K562 (cell line): ENCODE measurements around the gene OCEL1. TPM values are rescaled to one million over a fixed set of nuclear protein-coding genes. Genes with fewer than 3 reads are reported as not detected.

Source experiments
- ATAC-seq: fragments of 200-7000 bp; cut with Tn5 transposase; 3 replicates; pipeline ENCODE4 v1.9.1; 2020; ENCODE audit warnings: moderate library complexity
- BruUV-seq: library from RNA; stranded (reverse); fragments of 400-500 nt; replicated peaks from 2 replicates; lab custom pipeline; 2021; lab: Mats Ljungman, UMichigan
- CTCF ChIA-PET: fragments of 300-600 bp; formaldehyde crosslinking; extraction: SDS; loops from one replicate; lab custom pipeline; 2021; ENCODE audit warnings: low intra/inter-chr PET ratio; lab: Yijun Ruan, JAX
- POLR2A ChIA-PET: fragments of 300-600, 350-650 bp; sonication (Branson Sonifier 250); formaldehyde crosslinking; extraction: SDS; loops from one replicate; lab custom pipeline; 2021; ENCODE audit warnings: antibody characterized with exemption, inconsistent platforms; lab: Yijun Ruan, JAX
- DNase-seq, 4 experiments: peaks; one replicate each; pipeline versions ENCODE4 v3.0.0 to v3.0.0-alpha.2; 2011 to 2018; ENCODE audit warnings: low spot score in 3 of 4, mixed read lengths in 3 of 4; ENCODE audit errors: extremely low read depth in 1 of 4
- FAIRE-seq: peaks from 2 replicates; lab custom pipeline; 2011; peaks lifted over from hg19 to GRCh38; lab: Jason Lieb, UNC
- H2AFZ ChIP-seq: 2 replicates; pipeline ENCODE4 v1.6.0; 2011; ENCODE audit warnings: low read depth, low read length, control low read depth, inconsistent platforms
- H3K27ac ChIP-seq: fragments of 200-600 bp; 3 replicates; pipeline ENCODE4 v1.8.0; 2011; ENCODE audit warnings: low read depth, mild to moderate bottlenecking, control low read depth, inconsistent platforms, low read length, moderate library complexity, mixed read lengths; ENCODE audit errors: extremely low read depth
- H3K27me3 ChIP-seq, 2 experiments: fragments of 300-600 bp in 1 of 2; 2 replicates in 1 of 2; 3 replicates in 1 of 2; pipeline versions ENCODE4 v1.6.0 to v1.8.0; 2011; ENCODE audit warnings: inconsistent platforms in 2 of 2, low read length in 2 of 2, mild to moderate bottlenecking in 1 of 2, mixed read lengths in 1 of 2, moderate library complexity in 1 of 2; ENCODE audit not compliant: control insufficient read depth in 2 of 2, insufficient read depth in 2 of 2
- H3K36me3 ChIP-seq: fragments of 300-600 bp; 3 replicates; pipeline ENCODE4 v1.8.0; 2011; ENCODE audit warnings: mild to moderate bottlenecking, low read length, inconsistent platforms; ENCODE audit not compliant: control insufficient read depth, insufficient read depth
- H3K4me1 ChIP-seq, 2 experiments: fragments of 200-600 bp in 1 of 2; replicated peaks in 1 of 2; 2 replicates in 1 of 2; 3 replicates in 1 of 2; pipeline versions ENCODE4 v1.5.1 to v1.8.0; 2011; ENCODE audit warnings: inconsistent platforms in 2 of 2, low read length in 2 of 2, mild to moderate bottlenecking in 1 of 2, mixed read lengths in 1 of 2, moderate library complexity in 1 of 2; ENCODE audit not compliant: control insufficient read depth in 2 of 2, insufficient read depth in 2 of 2
- H3K4me2 ChIP-seq: 2 replicates; pipeline ENCODE4 v1.6.1; 2011; ENCODE audit warnings: low read length, control low read depth, inconsistent platforms, mixed read lengths; ENCODE audit not compliant: insufficient read depth
- H3K4me3 ChIP-seq: fragments of 200-600 bp; sonication (generic), shearing (Covaris generic); 2 replicates; pipeline ENCODE4 v1.5.1; 2016; ENCODE audit warnings: control low read depth, inconsistent platforms
- H3K79me2 ChIP-seq: fragments of 200-600 bp; 3 replicates; pipeline ENCODE4 v1.8.0; 2011; ENCODE audit warnings: low read length, inconsistent platforms; ENCODE audit not compliant: control insufficient read depth, insufficient read depth
- H3K9ac ChIP-seq, 2 experiments: 2 replicates each; pipeline versions ENCODE4 v1.6.0 to v1.6.1; 2011; ENCODE audit warnings: low read depth in 2 of 2, low read length in 2 of 2, control low read depth in 1 of 2, inconsistent platforms in 1 of 2, mild to moderate bottlenecking in 1 of 2, mixed read lengths in 1 of 2; ENCODE audit not compliant: insufficient read depth in 1 of 2
- H3K9me1 ChIP-seq: one replicate; pipeline ENCODE4 v1.6.0; 2011; ENCODE audit warnings: inconsistent platforms, mild to moderate bottlenecking, low read length, moderate library complexity; ENCODE audit not compliant: control insufficient read depth, insufficient read depth
- H3K9me3 ChIP-seq: replicated peaks from 2 replicates; pipeline ENCODE4 v1.5.1; 2011; ENCODE audit warnings: low read depth, low read length, inconsistent platforms; ENCODE audit not compliant: control insufficient read depth, insufficient read depth
- H4K20me1 ChIP-seq: replicated peaks from 2 replicates; pipeline ENCODE4 v1.6.1; 2011; ENCODE audit warnings: low read length, inconsistent platforms, mixed read lengths; ENCODE audit not compliant: control insufficient read depth, insufficient read depth
- BCOR ChIP-seq: fragments of 450-650 bp; IDR thresholded peaks from 2 replicates; pipeline ENCODE4 v1.6.1; 2016
- MTA3 ChIP-seq: fragments of 450-650 bp; formaldehyde crosslinking; IDR thresholded peaks from 2 replicates; pipeline ENCODE4 v1.6.1; 2017; ENCODE audit warnings: mild to moderate bottlenecking, borderline replicate concordance
- NCOR1 ChIP-seq: fragments of 450-650 bp; IDR thresholded peaks from 2 replicates; pipeline ENCODE4 v1.6.1; 2016; ENCODE audit warnings: mild to moderate bottlenecking, moderate library complexity
- NFIC ChIP-seq: fragments of 450-650 bp; IDR thresholded peaks from 2 replicates; pipeline ENCODE4 v1.6.1; 2017; ENCODE audit warnings: mild to moderate bottlenecking, inconsistent platforms
- RBFOX2 ChIP-seq: fragments of 200-400 bp; formaldehyde crosslinking; IDR thresholded peaks from 2 replicates; pipeline ENCODE4 v1.6.1; 2017; ENCODE audit warnings: low read depth, mild to moderate bottlenecking, low read length, moderate library complexity
- RBM34 ChIP-seq: fragments of 200-400 bp; formaldehyde crosslinking; IDR thresholded peaks from 2 replicates; pipeline ENCODE4 v1.6.1; 2018; ENCODE audit warnings: low read length, borderline replicate concordance; ENCODE audit not compliant: insufficient read depth
- ZNF41 ChIP-seq: fragments of 250-450 bp; sonication (Bioruptor Pico); conservative IDR thresholded peaks from 2 replicates; pipeline ENCODE4 v1.4.0; 2020; ENCODE audit warnings: mild to moderate bottlenecking
- ZNF766 ChIP-seq: fragments of 200-800 bp; sonication (Bioruptor generic); conservative IDR thresholded peaks from 2 replicates; pipeline ENCODE4 v1.6.1; 2016; ENCODE audit warnings: missing genetic modification characterization, missing compliant biosample characterization
- ZNF79 ChIP-seq: fragments of 250-450 bp; sonication (Bioruptor Pico); IDR thresholded peaks from 2 replicates; pipeline ENCODE4 v1.4.0; 2020; ENCODE audit warnings: low read depth, mild to moderate bottlenecking, moderate library complexity
- WGBS: fragments of 100-300 bp; shearing (Covaris generic); methylation state at CpG from one replicate; pipeline ENCODE4 v1.1.6; 2016; ENCODE audit warnings: low coverage, mixed read lengths; ENCODE audit not compliant: insufficient coverage; ENCODE audit errors: missing lambda C conversion rate; 5-methylcytosine and 5-hydroxymethylcytosine counted together
- in situ Hi-C: fragments of 300-500 bp; cut with MboI; formaldehyde crosslinking; loops from 4 replicates; pipeline ENCODE4 v1.15.0; 2018; ENCODE audit warnings: inconsistent platforms, mixed read lengths
- intact Hi-C: fragments of 100-400 bp; cut with micrococcal nuclease; formaldehyde crosslinking; loops from 2 replicates; pipeline ENCODE4 v1.14.2; 2022
- polyA plus RNA-seq, 8 experiments: library from polyadenylated mRNA; depleted of rRNA in 4 of 8; stranded (reverse) in 5 of 8; unstranded in 3 of 8; fragments of >200 nt; fragmentation: Nextera tagmentation in 2 of 8; fragmentation: Illumina TruSeq in 1 of 8; extraction: Ambion mirVana in 2 of 8; extraction: Trizol in 1 of 8; gene quantifications; 2 replicates each; pipeline versions ENCODE4 v1.2.1 to v1.2.3, GENCODE V29; 2011 to 2014; ENCODE audit warnings: inconsistent platforms in 1 of 8, missing spikeins in 1 of 8
- total RNA-seq, 7 experiments: library from RNA; depleted of rRNA in 6 of 7; stranded (reverse); fragments of >200 nt in 6 of 7; fragmentation: Illumina TruSeq in 2 of 7; extraction: Trizol in 2 of 7; gene quantifications; 2 replicates each; pipeline versions ENCODE4 v1.2.1 to v1.2.3, GENCODE V29; 2011 to 2021; ENCODE audit warnings: low replicate concordance in 1 of 7
- TF ChIP-seq, protein P1 (sequence below): fragments of 200-800 bp; sonication (Bioruptor generic); IDR thresholded peaks from 2 replicates; pipeline ENCODE4 v1.6.1; 2017; ENCODE audit warnings: missing genetic modification characterization, missing compliant biosample characterization
- TF ChIP-seq, protein P2 (sequence below): sonication (generic); formaldehyde crosslinking; IDR thresholded peaks from 2 replicates; pipeline ENCODE4 v1.8.0; 2022; ENCODE audit warnings: missing genetic modification reagents, mild to moderate bottlenecking, moderate library complexity, borderline replicate concordance

The OCEL1 gene
- total and polyA plus RNA-seq, 9 of the 15 experiments (the other 6 are each of a cell fraction or from before 2014, with no cell fraction given): 8.0 to 38.0 (median 12.4) TPM

DNA sequence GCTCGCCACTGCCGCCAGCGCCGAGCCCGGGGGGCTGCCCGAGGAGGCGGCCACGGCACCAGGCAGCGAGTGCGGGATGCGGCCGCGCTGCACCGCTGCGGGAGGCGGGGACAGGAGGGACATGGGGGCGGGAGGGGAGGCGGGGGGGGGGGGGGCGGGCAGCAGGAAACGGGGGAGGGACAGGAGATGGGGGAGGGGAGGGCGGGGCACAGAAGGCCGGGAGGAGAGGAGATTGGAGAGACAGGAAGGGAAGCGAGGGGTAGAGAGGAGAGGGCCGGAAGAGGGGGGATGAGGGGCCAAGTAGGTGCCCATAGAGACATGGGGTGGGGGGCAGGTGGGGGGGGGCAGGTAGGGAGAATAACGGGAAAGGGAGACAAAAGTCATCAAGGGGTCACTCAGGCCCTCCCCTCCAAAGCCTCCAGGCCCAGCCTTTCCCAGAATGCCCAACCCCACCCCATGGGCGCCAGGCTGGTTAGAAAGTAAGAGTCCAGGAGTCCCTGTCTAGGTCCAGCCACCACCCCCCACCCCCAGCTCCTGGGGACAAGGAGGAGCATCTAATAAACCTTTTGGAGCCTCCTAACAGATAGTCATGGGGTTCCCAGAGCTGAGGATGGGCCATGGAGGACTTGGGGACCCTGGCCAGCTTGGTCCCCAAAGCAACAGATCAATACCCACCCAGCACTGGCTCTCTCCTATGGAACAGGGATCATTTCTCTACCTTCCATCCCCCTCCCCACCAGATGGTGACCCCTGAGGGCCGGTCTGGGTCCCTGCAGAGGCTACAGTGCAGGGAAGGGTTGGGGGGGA lies 10.1 kb downstream of the OCEL1 start (continued):
- TF ChIP-seq, protein P1, sequence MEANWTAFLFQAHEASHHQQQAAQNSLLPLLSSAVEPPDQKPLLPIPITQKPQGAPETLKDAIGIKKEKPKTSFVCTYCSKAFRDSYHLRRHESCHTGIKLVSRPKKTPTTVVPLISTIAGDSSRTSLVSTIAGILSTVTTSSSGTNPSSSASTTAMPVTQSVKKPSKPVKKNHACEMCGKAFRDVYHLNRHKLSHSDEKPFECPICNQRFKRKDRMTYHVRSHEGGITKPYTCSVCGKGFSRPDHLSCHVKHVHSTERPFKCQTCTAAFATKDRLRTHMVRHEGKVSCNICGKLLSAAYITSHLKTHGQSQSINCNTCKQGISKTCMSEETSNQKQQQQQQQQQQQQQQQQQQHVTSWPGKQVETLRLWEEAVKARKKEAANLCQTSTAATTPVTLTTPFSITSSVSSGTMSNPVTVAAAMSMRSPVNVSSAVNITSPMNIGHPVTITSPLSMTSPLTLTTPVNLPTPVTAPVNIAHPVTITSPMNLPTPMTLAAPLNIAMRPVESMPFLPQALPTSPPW (CRISPR knock-in tag): peak; percentile 96

DNA sequence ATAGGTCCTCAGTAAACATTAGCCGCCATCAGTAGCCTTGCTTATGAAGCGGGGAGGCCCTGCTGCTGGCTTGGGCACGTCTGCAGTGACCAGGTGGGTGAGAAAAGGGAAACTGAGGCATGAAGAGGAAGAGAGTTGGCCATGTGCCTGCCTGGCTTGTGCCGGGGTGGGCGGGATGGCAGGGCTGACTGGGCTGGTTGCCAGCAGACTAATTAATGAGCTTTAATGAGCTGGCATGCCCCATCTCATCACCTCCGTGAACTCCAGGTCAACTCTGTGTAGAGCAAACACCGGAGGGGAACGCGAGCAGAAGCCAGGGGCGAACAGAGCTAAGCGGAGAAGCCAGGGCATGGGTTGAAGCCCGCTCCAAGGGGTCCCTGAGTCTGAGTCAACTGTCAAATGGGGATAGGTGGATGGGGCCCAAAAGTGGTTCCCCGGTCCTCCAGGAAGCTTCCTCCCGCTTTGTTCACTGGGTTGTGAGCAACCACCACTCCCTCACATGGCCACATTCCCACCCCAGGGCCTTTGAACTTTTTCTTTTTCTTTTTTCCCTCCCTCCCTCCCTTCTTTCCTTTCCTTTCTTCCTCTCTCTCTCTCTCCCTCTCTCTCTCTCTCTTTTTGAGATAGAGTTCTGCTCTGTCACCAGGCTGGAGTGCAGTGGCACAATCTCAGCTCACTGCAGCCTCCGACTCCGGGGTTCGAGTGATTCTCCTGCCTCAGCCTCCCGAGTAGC lies 11.0 kb downstream of the OCEL1 start:
- no TSS peak for BruUV-seq
- no peaks in the 10 kb centered on the region for H3K9me1 ChIP-seq
- H3K27ac ChIP-seq: peak overlapping the region; percentile 76; the same call in 1 of the 3 replicates
- no peak overlapping the region for H3K4me3 ChIP-seq
- in situ Hi-C loops (no loop called here), intact Hi-C loops (no loop called here)
- peaks cover 6% of the 10 kb centered on the region; the same call in 1 of the 2 replicates for H4K20me1 ChIP-seq
- CTCF ChIA-PET: no interaction called here
- peaks cover 18 to 52% of the 10 kb centered on the region in 2 experiments for H3K4me1 ChIP-seq
- H3K27me3 ChIP-seq: no peaks in the 10 kb centered on the region
- peaks cover 65% of the 10 kb centered on the region; the same call in 2 of the 3 replicates for H3K36me3 ChIP-seq
- no peak for FAIRE-seq
- no peak overlapping the region for H3K4me2 ChIP-seq
- no peak overlapping the region for H2AFZ ChIP-seq
- no peak for ATAC-seq
- POLR2A ChIA-PET: interaction anchor here (0.8 to 11.3 kb wide), 4 partner anchors 11 to 30 kb away, joined by 3 to 129 read pairs (median 8); partner anchors contain the start of genes OCEL1 and USE1
- H3K9me3 ChIP-seq: no peaks in the 10 kb centered on the region
- WGBS: 84% methylated on average over 11 of the region's 18 CpGs
- DNase-seq: no peak
- TF ChIP-seq RBFOX2 (peak; percentile 51), ZNF766 (CRISPR knock-in tag) (no peak), BCOR (0 out of 2 replicates have a peak, but pooled peaks have one; percentile 6), RBM34 (no peak), NFIC (peak; percentile 52), MTA3 (no peak), NCOR1 (no peak), ZNF41 (CRISPR knock-in tag) (no peak), ZNF79 (CRISPR knock-in tag) (no peak)
- TF ChIP-seq, protein P2, sequence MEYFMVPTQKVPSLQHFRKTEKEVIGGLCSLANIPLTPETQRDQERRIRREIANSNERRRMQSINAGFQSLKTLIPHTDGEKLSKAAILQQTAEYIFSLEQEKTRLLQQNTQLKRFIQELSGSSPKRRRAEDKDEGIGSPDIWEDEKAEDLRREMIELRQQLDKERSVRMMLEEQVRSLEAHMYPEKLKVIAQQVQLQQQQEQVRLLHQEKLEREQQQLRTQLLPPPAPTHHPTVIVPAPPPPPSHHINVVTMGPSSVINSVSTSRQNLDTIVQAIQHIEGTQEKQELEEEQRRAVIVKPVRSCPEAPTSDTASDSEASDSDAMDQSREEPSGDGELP: peak; percentile 35; the same call in 1 of the 2 replicates
- TF ChIP-seq, all 486 proteins: peak for 4
- H3K9ac ChIP-seq: peak overlapping the region in 1 of 2 experiments; percentile 80; a peak in 2 of 4 replicates
- H3K79me2 ChIP-seq: peaks cover 65% of the 10 kb centered on the region
